Fibroblast of the aortic adventitia (primary cell): ENCODE measurements around the gene TPRN. TPM values are rescaled to one million over a fixed set of nuclear protein-coding genes. Genes with fewer than 3 reads are reported as not detected.

Experiments
- DNase-seq: peaks from one replicate; pipeline ENCODE4 v3.0.0-alpha.2; 2010; ENCODE audit warnings: low read depth
- H3K4me3 ChIP-seq: 2 replicates; pipeline ENCODE4 v1.5.1; 2011; ENCODE audit warnings: low read depth, mild to moderate bottlenecking, control low read depth, low read length, moderate library complexity
- total RNA-seq: library from RNA; depleted of rRNA; stranded (reverse); fragments of >200 nt; gene quantifications from 2 replicates; pipeline ENCODE4 v1.2.3, GENCODE V29; 2012; ENCODE audit warnings: low replicate concordance
- TF ChIP-seq, protein P1 (sequence below): IDR thresholded peaks from 2 replicates; pipeline ENCODE4 v1.5.1; 2011; ENCODE audit warnings: mild to moderate bottlenecking, low read length, control low read depth, inconsistent platforms; ENCODE audit not compliant: insufficient read depth

The TPRN gene
- total RNA-seq, 1 donor = 8.0 TPM

- DNase-seq = no peak
- TF ChIP-seq, protein P1, sequence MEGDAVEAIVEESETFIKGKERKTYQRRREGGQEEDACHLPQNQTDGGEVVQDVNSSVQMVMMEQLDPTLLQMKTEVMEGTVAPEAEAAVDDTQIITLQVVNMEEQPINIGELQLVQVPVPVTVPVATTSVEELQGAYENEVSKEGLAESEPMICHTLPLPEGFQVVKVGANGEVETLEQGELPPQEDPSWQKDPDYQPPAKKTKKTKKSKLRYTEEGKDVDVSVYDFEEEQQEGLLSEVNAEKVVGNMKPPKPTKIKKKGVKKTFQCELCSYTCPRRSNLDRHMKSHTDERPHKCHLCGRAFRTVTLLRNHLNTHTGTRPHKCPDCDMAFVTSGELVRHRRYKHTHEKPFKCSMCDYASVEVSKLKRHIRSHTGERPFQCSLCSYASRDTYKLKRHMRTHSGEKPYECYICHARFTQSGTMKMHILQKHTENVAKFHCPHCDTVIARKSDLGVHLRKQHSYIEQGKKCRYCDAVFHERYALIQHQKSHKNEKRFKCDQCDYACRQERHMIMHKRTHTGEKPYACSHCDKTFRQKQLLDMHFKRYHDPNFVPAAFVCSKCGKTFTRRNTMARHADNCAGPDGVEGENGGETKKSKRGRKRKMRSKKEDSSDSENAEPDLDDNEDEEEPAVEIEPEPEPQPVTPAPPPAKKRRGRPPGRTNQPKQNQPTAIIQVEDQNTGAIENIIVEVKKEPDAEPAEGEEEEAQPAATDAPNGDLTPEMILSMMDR = no peak
- H3K4me3 ChIP-seq = peak overlapping the region; percentile 96
Measured at GRCh38 chr9:137189297-137190295, 10.9 kb downstream of the TPRN start.

DNA sequence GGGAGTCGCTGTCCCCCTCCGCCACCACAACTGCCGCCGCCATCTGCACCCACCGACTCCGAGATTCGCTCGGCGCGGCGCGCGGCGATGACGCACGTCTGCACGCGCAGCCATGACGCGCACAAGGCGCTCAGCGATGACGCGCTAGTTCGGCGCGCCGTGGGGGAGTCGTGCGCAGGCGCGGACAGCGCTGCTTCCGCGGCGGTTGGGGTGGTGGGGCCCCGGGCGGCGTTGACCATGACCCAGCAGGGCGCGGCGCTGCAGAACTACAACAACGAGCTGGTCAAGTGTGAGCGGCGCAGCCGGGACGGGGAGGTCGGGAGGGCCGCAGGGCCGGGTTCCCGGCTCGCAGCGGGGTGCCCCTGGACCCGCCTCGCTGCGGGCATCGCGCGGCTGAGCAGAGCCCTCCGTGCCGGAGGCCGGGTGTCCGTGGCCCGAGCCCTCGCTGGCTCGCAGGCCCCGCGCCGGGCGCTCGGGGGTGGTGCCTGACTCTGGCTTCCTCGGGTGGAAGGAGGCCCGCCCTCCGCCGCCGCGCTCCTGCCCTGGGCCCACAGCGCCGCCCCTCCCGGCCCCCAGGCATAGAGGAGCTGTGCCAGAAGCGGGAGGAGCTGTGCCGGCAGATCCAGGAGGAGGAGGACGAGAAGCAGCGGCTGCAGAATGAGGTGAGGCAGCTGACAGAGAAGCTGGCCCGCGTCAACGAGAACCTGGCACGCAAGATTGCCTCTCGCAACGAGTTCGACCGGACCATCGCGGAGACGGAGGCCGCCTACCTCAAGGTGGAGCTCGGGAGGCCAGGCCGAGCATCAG is 11.8 kb downstream of the TPRN start, which contains the start of the genes ANAPC2 and SSNA1:
TSS of gene ANAPC2 (minus strand) at position 71 of the 807 bp plus-strand sequence. CDS start at position 43, 28 bp downstream.
TSS of gene SSNA1 (plus strand) at position 187 of the 807 bp plus-strand sequence. CDS start at position 238, 51 bp downstream.
- peak within 1 kb of the TSS; percentile 96 for H3K4me3 ChIP-seq
- DNase-seq = peak; percentile 93
- TF ChIP-seq, protein P1 = peak; percentile 56

- DNase-seq = no peak
- TF ChIP-seq, protein P1 = no peak
- H3K4me3 ChIP-seq = peak overlapping the region; percentile 96
Measured at GRCh38 chr9:137188086-137188489, 12.5 kb downstream of the TPRN start.

- DNase-seq = no peak
- peak overlapping the region; percentile 96 for H3K4me3 ChIP-seq
- TF ChIP-seq, protein P1 = no peak
Measured at GRCh38 chr9:137187386-137187785, 13.2 kb downstream of the TPRN start.

DNA sequence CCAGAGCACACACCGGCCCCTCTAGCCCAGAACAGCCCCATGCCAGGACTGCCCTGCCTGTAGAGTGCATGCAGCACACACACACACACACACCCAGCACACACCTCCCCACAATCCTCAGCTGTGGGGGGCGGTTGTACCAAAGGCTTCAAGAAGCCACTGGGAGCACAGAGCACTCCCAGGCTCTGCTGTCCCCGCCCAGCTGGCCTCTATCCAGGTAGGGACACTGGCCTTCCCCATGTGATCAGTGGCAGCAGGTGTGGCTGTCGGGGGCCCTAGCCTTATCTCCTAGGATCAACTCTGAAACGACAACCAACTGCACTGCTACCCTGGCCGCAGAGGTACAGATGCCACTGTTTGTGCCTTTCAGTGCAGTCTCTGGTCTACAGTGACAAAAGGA is 14.2 kb downstream of the TPRN start:
- TF ChIP-seq, protein P1 = no peak
- DNase-seq = no peak
- H3K4me3 ChIP-seq = peak overlapping the region; percentile 6

GRCh38 chr9:137185921-137186320 is 14.6 kb downstream of the TPRN start:
- TF ChIP-seq, protein P1 = no peak
- no peak overlapping the region for H3K4me3 ChIP-seq
- DNase-seq = no peak
